ENCODE data around the gene TMC7.
A peak's percentile ranks its signal among the peaks of the same experiment; 100 is the strongest.

Gene TMC7

DNA sequence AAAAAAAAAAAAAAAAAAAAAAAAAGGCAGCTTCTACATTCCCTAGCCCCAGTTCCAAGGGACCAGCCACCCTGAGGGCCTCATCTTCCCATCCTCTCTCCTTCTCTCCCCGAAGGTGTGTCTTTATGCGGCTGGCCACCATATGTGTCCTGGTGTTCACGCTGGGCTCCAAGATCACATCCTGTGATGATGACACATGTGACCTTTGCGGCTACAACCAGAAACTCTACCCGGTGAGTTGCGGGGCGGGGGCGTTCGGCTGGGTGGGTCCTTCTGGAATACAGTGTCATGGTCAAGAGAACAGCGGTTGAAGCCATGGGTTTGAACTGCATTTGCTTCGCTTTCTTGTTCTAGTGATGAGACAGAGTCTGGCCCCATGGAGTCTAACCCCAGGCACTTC is 61.0 kb downstream of the TMC7 start:
- no peak overlapping the region for H3K4me3 ChIP-seq (ENCODE audit: low read depth, low read length)
- TF ChIP-seq, protein P1, sequence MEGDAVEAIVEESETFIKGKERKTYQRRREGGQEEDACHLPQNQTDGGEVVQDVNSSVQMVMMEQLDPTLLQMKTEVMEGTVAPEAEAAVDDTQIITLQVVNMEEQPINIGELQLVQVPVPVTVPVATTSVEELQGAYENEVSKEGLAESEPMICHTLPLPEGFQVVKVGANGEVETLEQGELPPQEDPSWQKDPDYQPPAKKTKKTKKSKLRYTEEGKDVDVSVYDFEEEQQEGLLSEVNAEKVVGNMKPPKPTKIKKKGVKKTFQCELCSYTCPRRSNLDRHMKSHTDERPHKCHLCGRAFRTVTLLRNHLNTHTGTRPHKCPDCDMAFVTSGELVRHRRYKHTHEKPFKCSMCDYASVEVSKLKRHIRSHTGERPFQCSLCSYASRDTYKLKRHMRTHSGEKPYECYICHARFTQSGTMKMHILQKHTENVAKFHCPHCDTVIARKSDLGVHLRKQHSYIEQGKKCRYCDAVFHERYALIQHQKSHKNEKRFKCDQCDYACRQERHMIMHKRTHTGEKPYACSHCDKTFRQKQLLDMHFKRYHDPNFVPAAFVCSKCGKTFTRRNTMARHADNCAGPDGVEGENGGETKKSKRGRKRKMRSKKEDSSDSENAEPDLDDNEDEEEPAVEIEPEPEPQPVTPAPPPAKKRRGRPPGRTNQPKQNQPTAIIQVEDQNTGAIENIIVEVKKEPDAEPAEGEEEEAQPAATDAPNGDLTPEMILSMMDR (IDR thresholded peaks at IDR 0.05; ENCODE audit: borderline replicate concordance, insufficient read depth, low read depth, low read length), result no peak

DNA sequence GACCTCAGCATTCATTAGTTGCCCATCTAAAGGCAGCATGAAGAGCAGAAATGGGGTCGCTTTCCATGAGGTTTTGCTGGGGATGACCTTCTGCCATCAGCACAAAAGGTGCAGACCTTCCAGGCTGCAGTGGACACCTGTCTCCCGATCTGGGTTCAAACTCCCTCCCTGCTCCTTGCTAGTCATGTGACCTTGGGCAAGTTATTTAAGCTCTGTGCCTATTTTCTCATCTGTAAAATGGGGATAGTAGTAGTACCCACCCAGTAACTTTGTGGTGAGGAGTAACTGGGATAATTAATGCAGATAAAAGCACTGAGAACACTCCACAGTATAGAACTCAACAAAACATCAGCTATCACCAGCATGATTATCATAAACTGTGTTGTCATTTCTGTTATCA is 62.3 kb downstream of the TMC7 start:
- no peak overlapping the region for H3K4me3 ChIP-seq (ENCODE audit: low read depth, low read length)
- TF ChIP-seq, protein P1 (IDR thresholded peaks at IDR 0.05; ENCODE audit: borderline replicate concordance, insufficient read depth, low read depth, low read length), result no peak

DNA sequence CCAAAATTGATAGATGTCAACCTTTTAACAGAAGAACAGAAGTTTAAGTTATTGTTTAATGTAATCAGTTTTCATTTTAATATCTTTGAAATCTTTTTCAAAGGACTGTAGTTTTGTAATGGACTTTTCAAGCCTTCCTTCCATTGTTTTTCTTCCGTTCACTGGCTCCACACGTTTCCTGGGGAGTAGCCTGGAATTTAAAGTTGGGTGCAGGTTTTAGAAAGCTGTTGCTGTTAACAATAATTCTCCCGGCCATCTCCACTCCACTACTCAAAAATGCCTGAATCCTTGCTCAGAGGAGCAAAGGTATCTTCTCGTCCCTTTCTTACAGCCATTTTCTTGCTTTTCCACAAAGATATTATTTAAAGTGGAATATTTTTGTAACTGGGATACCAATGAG is 79.0 kb downstream of the TMC7 start:
- TF ChIP-seq, protein P1 (IDR thresholded peaks at IDR 0.05; ENCODE audit: borderline replicate concordance, insufficient read depth, low read depth, low read length), result no peak
- no peak overlapping the region for H3K4me3 ChIP-seq (ENCODE audit: low read depth, low read length)

DNA sequence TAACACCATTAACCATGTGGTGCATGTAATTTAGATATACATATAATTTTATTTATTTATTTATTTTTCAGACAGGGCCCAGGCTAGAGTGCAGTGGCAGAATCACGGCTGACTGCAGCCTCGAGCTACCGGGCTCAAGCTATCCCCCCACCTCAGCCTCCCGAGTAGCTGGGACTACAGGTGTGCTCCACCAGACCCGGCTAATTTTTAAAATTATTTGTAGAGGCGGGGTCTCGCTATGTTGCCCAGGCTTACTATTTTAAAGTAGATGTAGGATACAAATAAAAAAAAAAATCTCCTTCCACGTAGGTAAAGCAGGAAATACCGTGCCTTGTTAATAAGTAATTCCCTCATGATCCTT is 83.2 kb downstream of the TMC7 start:
- TF ChIP-seq, protein P1 (IDR thresholded peaks at IDR 0.05; ENCODE audit: borderline replicate concordance, insufficient read depth, low read depth, low read length), result no peak
- no peak overlapping the region for H3K4me3 ChIP-seq (ENCODE audit: low read depth, low read length)

DNA sequence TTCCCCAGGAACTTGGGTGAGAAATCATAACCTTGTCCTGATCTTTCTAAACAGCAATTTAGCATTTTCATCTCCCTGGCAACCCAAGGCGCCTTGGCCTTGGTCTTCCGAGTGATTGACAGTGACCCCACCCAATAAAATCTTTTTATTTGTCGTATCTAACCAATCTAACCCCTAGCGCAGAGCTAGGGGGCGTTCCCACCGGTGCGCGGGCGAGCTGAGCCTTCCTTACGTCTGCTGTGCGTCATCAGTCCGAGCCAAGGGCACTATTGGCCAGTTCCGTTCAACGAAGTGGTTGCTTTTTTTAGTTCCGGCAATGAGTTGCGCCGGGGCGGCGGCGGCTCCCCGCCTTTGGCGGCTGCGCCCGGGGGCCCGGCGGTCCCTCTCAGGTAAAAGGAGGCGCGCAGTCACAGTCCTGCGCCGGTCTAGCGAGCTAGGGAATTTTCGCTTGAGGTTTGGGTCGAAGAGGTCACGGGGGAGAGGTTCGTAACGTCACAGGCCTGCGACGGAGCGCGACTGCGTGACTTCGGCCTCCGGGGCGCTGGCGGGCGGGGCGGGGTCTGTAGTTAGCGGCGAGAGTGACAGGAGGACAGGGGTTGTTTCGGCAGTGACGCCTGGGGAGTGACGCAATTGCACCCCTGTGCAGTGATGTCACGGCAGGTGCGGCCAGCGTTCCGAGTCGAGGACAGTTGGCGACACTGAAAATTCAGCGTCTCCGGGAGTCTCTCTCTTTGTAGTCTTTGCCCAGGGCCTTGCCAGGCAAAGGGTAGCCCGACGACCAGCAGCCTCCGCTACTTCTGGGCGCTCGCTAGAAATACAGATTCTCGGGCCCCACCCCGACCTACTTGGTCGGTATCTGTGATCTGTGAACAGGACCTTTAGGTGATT is 83.9 kb downstream of the TMC7 start, which contains the start of gene COQ7:
Gene COQ7, plus strand, starts transcription at position 266 of the 888 bp plus-strand sequence. Its CDS starts 51 bp downstream, at position 317.
- TF ChIP-seq, protein P1 (IDR thresholded peaks at IDR 0.05; ENCODE audit: borderline replicate concordance, insufficient read depth, low read depth, low read length), result no peak
- peak within 1 kb of the TSS; percentile 64 for H3K4me3 ChIP-seq (ENCODE audit: low read depth, low read length)

DNA sequence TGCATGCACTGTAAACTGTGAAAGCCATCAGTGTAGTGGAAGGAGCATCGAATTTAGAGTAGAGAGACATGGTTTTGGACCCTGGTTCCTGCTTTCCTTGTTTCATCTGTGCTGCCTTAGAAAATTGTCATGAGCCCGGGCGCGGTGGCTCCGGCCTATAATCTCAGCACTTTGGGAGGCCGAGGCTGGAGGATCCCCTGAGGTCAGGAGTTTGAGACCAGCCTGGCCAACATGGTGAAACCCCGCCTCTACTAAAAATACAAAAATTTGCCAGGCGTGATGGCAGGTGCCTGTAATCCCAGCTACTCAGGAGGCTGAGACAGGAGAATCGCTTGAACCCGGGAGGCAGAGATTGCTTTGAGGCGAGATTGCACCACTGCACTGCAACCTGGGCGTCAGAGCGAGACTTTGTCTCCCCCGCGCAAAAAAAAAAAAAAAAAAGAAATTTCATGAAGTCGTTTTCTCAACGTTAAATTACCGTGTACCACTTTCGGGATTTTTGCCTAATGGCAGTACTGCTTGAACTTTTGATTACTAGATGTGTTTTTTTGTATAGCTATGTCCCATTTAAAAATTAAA is 84.6 kb downstream of the TMC7 start:
- TF ChIP-seq, protein P1 (IDR thresholded peaks at IDR 0.05; ENCODE audit: borderline replicate concordance, insufficient read depth, low read depth, low read length), result no peak
- H3K4me3 ChIP-seq (ENCODE audit: low read depth, low read length), result peak overlapping the region; percentile 64
